Endothelial cell of umbilical vein (primary cell): ENCODE results near the gene CEP63. TPM values are rescaled to one million over a fixed set of nuclear protein-coding genes. Genes with fewer than 3 reads are reported as not detected.

Source experiments
- BruUV-seq: library from RNA; stranded (reverse); fragments of 400-500 nt; replicated peaks from 2 replicates; lab custom pipeline; 2021; lab: Mats Ljungman, UMichigan
- CTCF ChIA-PET: fragments of 300-600, 350-600 bp; sonication (Branson Sonifier 250); formaldehyde crosslinking; loops from one replicate; lab custom pipeline; 2021; ENCODE audit warnings: antibody characterized with exemption, inconsistent platforms; lab: Charles Lee
- POLR2A ChIA-PET: fragments of 300-600, 350-600 bp; sonication (Branson Sonifier 250); formaldehyde crosslinking; loops from one replicate; lab custom pipeline; 2021; ENCODE audit warnings: antibody characterized with exemption, inconsistent platforms; lab: Charles Lee
- DNase-seq: peaks from one replicate; pipeline ENCODE4 v3.0.0-alpha.2; 2011; ENCODE audit warnings: low read depth, low spot score
- FAIRE-seq: peaks from 2 replicates; lab custom pipeline; 2011; peaks lifted over from hg19 to GRCh38; lab: Jason Lieb, UNC
- H2AFZ ChIP-seq: 2 replicates; pipeline ENCODE4 v1.6.0; 2012; ENCODE audit warnings: low read depth, low read length, control low read depth, inconsistent platforms
- H3K27ac ChIP-seq: 2 replicates; pipeline ENCODE4 v1.5.1; 2011; ENCODE audit warnings: low read depth, mild to moderate bottlenecking, control low read depth, low read length, moderate library complexity; ENCODE audit not compliant: insufficient read depth
- H3K27me3 ChIP-seq, 2 experiments: 2 replicates each; pipeline versions ENCODE4 v1.6.0 to v1.6.1; 2011; ENCODE audit warnings: low read length in 2 of 2, mixed read lengths in 1 of 2; ENCODE audit not compliant: control insufficient read depth in 2 of 2, insufficient read depth in 2 of 2
- H3K36me3 ChIP-seq, 2 experiments: 2 replicates in 1 of 2; 3 replicates in 1 of 2; pipeline ENCODE4 v1.5.1; 2011; ENCODE audit warnings: low read length in 2 of 2, mild to moderate bottlenecking in 1 of 2, moderate library complexity in 1 of 2; ENCODE audit not compliant: control insufficient read depth in 2 of 2, insufficient read depth in 2 of 2; ENCODE audit errors: extremely low read depth in 1 of 2
- H3K4me1 ChIP-seq: 3 replicates; pipeline ENCODE4 v1.5.1; 2011; ENCODE audit warnings: mild to moderate bottlenecking, low read length; ENCODE audit not compliant: control insufficient read depth, insufficient read depth; ENCODE audit errors: extremely low read depth
- H3K4me2 ChIP-seq: 2 replicates; pipeline ENCODE4 v1.6.1; 2011; ENCODE audit warnings: low read length, control low read depth, mixed read lengths; ENCODE audit not compliant: insufficient read depth
- H3K4me3 ChIP-seq, 3 experiments: fragments of 200-600 bp in 1 of 3; sonication (generic), shearing (Covaris generic) in 1 of 3; replicated peaks in 1 of 3; 2 replicates each; pipeline ENCODE4 v1.5.1; 2011 to 2016; ENCODE audit warnings: control low read depth in 3 of 3, low read length in 3 of 3, mild to moderate bottlenecking in 2 of 3, inconsistent platforms in 1 of 3, low read depth in 1 of 3, moderate library complexity in 1 of 3; ENCODE audit not compliant: insufficient read depth in 1 of 3
- H3K79me2 ChIP-seq: 2 replicates; pipeline ENCODE4 v1.6.0; 2012; ENCODE audit warnings: low read length, inconsistent platforms; ENCODE audit not compliant: control insufficient read depth, insufficient read depth
- H3K9ac ChIP-seq: replicated peaks from 2 replicates; pipeline ENCODE3; 2011; ENCODE audit warnings: low read length, control low read depth; ENCODE audit not compliant: insufficient read depth; ENCODE audit errors: extremely low read depth
- H3K9me1 ChIP-seq: replicated peaks from 3 replicates; pipeline ENCODE4 v1.6.0; 2011; ENCODE audit warnings: mild to moderate bottlenecking, low read length; ENCODE audit not compliant: control insufficient read depth, insufficient read depth; ENCODE audit errors: extremely low read depth
- H3K9me3 ChIP-seq: replicated peaks from 2 replicates; pipeline ENCODE4 v1.5.1; 2012; ENCODE audit warnings: low read length, inconsistent platforms; ENCODE audit not compliant: control insufficient read depth, insufficient read depth
- H4K20me1 ChIP-seq: replicated peaks from 2 replicates; pipeline ENCODE3; 2011; ENCODE audit warnings: mild to moderate bottlenecking, low read length; ENCODE audit not compliant: control insufficient read depth, insufficient read depth; ENCODE audit errors: extremely low read depth
- EZH2 ChIP-seq: IDR thresholded peaks from 2 replicates; pipeline ENCODE4 v1.6.1; 2012; ENCODE audit warnings: borderline replicate concordance, low read depth, mild to moderate bottlenecking, moderate library complexity, low read length, inconsistent platforms; ENCODE audit not compliant: severe bottlenecking
- FOS ChIP-seq: IDR thresholded peaks from 2 replicates; pipeline ENCODE4 v1.6.1; 2011; ENCODE audit warnings: mild to moderate bottlenecking, low read length, moderate library complexity, borderline replicate concordance; ENCODE audit not compliant: insufficient read depth
- GATA2 ChIP-seq: IDR thresholded peaks from 2 replicates; pipeline ENCODE4 v1.7.0; 2011; ENCODE audit warnings: low read depth, mild to moderate bottlenecking, moderate library complexity, mixed read lengths, low read length; ENCODE audit not compliant: insufficient read length, insufficient read depth
- JUN ChIP-seq: IDR thresholded peaks from 2 replicates; pipeline ENCODE4 v1.6.1; 2011; ENCODE audit warnings: borderline replicate concordance, low read depth; ENCODE audit not compliant: insufficient read length, insufficient read depth
- MYC ChIP-seq: IDR thresholded peaks from one replicate; pipeline ENCODE4 v1.6.1; 2011; ENCODE audit warnings: mild to moderate bottlenecking, low read depth, low read length
- POLR2A ChIP-seq: IDR thresholded peaks from 2 replicates; pipeline ENCODE4 v1.6.1; 2012; ENCODE audit warnings: low read depth, mild to moderate bottlenecking, control low read depth, low read length
- POLR2AphosphoS5 ChIP-seq: IDR thresholded peaks from 2 replicates; pipeline ENCODE4 v1.6.1; 2012; ENCODE audit warnings: low read depth, mild to moderate bottlenecking, control low read depth, low read length, moderate library complexity; ENCODE audit not compliant: insufficient read depth
- dilution Hi-C: fragments of 300-500 bp; cut with MboI; formaldehyde crosslinking; loops from one replicate; pipeline ENCODE4 v1.15.0; 2019; ENCODE audit warnings: low sequenced_read_pairs; ENCODE audit not compliant: extremely low pct_ligation_motif_present
- intact Hi-C: fragments of 100-400 bp; cut with micrococcal nuclease; formaldehyde crosslinking; loops from one replicate; pipeline ENCODE4 v1.10.0; 2022
- polyA plus RNA-seq, 4 experiments: library from polyadenylated mRNA; depleted of rRNA in 3 of 4; stranded (reverse) in 3 of 4; unstranded in 1 of 4; fragments of >200 nt; gene quantifications; 2 replicates each; pipeline versions ENCODE4 v1.2.1 to v1.2.3, GENCODE V29; 2011 to 2012; ENCODE audit warnings: missing spikeins in 1 of 4
- total RNA-seq: library from RNA; stranded (reverse); gene quantifications from 2 replicates; pipeline ENCODE4 v1.2.3, GENCODE V29; 2021
- TF ChIP-seq, protein P1 (sequence below), 2 donors: IDR thresholded peaks; 1 replicate in 1 of 2; 2 replicates in 1 of 2; pipeline ENCODE4 v1.5.1; 2011; ENCODE audit warnings: low read length in 2 of 2, mild to moderate bottlenecking in 2 of 2, moderate library complexity in 2 of 2, control low read depth in 1 of 2, inconsistent platforms in 1 of 2, low read depth in 1 of 2; ENCODE audit not compliant: insufficient read depth in 1 of 2; ENCODE audit errors: extremely low read depth in 1 of 2
- TF ChIP-seq, protein P2 (sequence below): IDR thresholded peaks from 2 replicates; pipeline ENCODE4 v1.6.1; 2011; ENCODE audit not compliant: insufficient read depth, insufficient read length

The CEP63 gene
- total and polyA plus RNA-seq, 2 donors (not counting 3 experiments of a cell fraction or from before 2014, with no cell fraction given) = 5.7 to 29.4 TPM

DNA sequence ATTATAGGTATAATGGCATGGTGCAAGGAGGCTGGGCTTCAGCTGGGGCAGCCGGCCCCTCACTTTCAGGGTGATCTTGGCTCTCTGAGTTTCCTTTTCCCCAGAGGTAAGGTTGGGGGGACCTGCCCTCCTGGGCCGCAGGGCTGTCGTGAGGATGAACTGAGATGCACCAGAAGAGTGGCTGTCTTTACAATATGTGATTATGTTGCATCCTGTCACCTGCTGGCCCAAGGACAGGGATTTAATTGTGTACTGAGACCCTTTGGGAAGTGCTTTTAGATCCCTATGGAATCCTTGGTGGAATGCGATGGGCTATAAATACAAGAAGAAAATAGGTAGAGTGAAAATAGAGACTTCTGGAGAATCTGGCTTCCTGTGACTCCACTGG lies 22.2 kb upstream of the CEP63 start:
- Histone ChIP-seq H3K4me2 (no peak overlapping the region), H3K36me3 (no peaks in the 10 kb centered on the region), H2AFZ (no peak overlapping the region), H3K9ac (no peak overlapping the region), H3K4me3 (no peak overlapping the region), H3K27ac (no peak overlapping the region), H3K9me1 (no peaks in the 10 kb centered on the region), H3K79me2 (no peaks in the 10 kb centered on the region), H3K4me1 (peaks cover 9% of the 10 kb centered on the region), H4K20me1 (no peaks in the 10 kb centered on the region), H3K9me3 (no peaks in the 10 kb centered on the region), H3K27me3 (no peaks in the 10 kb centered on the region)
- intact Hi-C loops = no loop called here
- TF ChIP-seq MYC = no peak
- TF ChIP-seq POLR2AphosphoS5 = no peak
- TF ChIP-seq FOS = no peak
- TF ChIP-seq POLR2A = no peak
- TF ChIP-seq, protein P1, sequence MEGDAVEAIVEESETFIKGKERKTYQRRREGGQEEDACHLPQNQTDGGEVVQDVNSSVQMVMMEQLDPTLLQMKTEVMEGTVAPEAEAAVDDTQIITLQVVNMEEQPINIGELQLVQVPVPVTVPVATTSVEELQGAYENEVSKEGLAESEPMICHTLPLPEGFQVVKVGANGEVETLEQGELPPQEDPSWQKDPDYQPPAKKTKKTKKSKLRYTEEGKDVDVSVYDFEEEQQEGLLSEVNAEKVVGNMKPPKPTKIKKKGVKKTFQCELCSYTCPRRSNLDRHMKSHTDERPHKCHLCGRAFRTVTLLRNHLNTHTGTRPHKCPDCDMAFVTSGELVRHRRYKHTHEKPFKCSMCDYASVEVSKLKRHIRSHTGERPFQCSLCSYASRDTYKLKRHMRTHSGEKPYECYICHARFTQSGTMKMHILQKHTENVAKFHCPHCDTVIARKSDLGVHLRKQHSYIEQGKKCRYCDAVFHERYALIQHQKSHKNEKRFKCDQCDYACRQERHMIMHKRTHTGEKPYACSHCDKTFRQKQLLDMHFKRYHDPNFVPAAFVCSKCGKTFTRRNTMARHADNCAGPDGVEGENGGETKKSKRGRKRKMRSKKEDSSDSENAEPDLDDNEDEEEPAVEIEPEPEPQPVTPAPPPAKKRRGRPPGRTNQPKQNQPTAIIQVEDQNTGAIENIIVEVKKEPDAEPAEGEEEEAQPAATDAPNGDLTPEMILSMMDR (IDR thresholded peaks at IDR 0.05; ENCODE audit: extremely low read depth in 1 of 2, insufficient read depth in 1 of 2, low read depth in 1 of 2, low read length in 2 of 2) = no peak
- TF ChIP-seq, protein P2, sequence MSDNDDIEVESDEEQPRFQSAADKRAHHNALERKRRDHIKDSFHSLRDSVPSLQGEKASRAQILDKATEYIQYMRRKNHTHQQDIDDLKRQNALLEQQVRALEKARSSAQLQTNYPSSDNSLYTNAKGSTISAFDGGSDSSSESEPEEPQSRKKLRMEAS = no peak
- no peak for TF ChIP-seq EZH2
- TF ChIP-seq JUN = no peak
- TF ChIP-seq GATA2 = no peak
- FAIRE-seq (no peak), DNase-seq (no peak)
- BruUV-seq = no TSS peak
- ChIA-PET POLR2A (no interaction called here), CTCF (interaction anchor here (1.8 kb wide), 1 partner anchor 10 kb away, joined by 6 read pairs; no protein-coding TSS in a partner anchor)
- dilution Hi-C loops = no loop called here
